Measurements from ENCODE around the gene KRTAP4-1. TPM values are rescaled to one million over a fixed set of nuclear protein-coding genes. Genes with fewer than 3 reads are reported as not detected.

Gene KRTAP4-1
- total RNA-seq, 2 donors from 2014 or later = not detected

DNA sequence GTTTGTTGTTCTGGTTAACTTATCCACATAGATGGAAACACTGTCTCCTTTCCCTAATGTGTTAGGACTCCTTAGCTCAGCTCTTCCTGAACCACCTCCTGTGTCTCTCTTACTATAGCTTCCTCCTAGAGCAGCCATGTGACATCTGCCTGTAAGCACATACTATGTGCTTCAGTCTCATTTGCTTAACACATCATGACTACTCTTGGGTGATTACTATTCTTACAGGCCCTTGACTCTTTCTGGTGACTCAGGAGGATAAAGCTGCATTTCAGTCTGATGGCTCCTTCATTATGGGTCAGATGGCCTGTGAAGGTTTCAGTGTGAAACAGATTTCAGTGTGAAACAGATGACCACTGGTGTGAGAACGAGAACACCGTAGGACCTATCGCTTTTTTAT lies 6.4 kb downstream of the KRTAP4-1 start:
- H3K27ac ChIP-seq = no peak overlapping the region
- no peak overlapping the region for H3K4me3 ChIP-seq
- no peak for DNase-seq (ENCODE audit: low spot score)
- no peaks in the 10 kb centered on the region for H3K27me3 ChIP-seq (replicated peaks; ENCODE audit: insufficient read depth)
- intact Hi-C loops (cut with DNase I) = no loop called here
- H3K36me3 ChIP-seq = no peaks in the 10 kb centered on the region
- TF ChIP-seq POLR2AphosphoS5 (IDR thresholded peaks at IDR 0.05) = no peak
- TF ChIP-seq, protein P1, sequence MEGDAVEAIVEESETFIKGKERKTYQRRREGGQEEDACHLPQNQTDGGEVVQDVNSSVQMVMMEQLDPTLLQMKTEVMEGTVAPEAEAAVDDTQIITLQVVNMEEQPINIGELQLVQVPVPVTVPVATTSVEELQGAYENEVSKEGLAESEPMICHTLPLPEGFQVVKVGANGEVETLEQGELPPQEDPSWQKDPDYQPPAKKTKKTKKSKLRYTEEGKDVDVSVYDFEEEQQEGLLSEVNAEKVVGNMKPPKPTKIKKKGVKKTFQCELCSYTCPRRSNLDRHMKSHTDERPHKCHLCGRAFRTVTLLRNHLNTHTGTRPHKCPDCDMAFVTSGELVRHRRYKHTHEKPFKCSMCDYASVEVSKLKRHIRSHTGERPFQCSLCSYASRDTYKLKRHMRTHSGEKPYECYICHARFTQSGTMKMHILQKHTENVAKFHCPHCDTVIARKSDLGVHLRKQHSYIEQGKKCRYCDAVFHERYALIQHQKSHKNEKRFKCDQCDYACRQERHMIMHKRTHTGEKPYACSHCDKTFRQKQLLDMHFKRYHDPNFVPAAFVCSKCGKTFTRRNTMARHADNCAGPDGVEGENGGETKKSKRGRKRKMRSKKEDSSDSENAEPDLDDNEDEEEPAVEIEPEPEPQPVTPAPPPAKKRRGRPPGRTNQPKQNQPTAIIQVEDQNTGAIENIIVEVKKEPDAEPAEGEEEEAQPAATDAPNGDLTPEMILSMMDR (IDR thresholded peaks at IDR 0.05) = no peak
- no peak for TF ChIP-seq POLR2A (IDR thresholded peaks at IDR 0.05)
- no peaks in the 10 kb centered on the region for H3K9me3 ChIP-seq
- 92% methylated on average over 3 of the region's 3 CpGs for WGBS
- no peaks in the 10 kb centered on the region for H3K4me1 ChIP-seq (replicated peaks)

DNA sequence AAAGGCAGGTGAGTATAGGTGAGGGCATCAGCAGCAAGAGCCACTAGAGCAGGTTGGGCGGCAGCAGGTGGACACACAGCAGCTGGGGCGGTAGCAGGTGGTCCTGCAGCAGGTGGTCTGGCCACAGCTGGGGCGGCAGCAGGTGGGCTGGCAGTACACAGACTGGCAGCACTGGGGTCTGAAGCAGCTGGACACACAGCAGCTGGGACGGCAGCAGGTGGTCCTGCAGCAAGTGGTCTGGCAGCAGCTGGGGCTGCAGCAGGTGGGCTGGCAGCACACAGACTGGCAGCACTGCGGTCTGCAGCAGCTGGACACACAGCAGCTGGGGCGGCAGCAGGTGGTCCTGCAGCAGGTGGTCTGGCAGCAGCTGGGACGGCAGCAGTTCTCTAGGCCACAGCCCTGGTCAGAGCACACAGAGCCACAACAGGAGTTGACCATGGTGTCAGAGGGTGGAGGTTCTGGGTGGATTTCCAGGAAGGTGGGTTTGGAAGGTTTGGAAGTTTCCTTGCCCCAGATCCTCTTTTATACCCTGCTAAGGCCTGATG lies 6.9 kb downstream of the KRTAP4-1 start, which contains the start of gene KRTAP4-2:
Gene KRTAP4-2 (minus strand): TSS at position 495 of the 545 bp plus-strand sequence. CDS start 57 bp downstream, at position 438.
- Histone ChIP-seq H3K9me3 (no peaks in the 10 kb centered on the region), H3K4me3 (no peak within 1 kb of the TSS), H3K36me3 (no peaks in the 10 kb centered on the region), H3K27me3 (replicated peaks; ENCODE audit: insufficient read depth) (no peaks in the 10 kb centered on the region), H3K27ac (no peak within 1 kb of the TSS), H3K4me1 (replicated peaks) (no peaks in the 10 kb centered on the region)
- intact Hi-C loops (cut with DNase I) = no loop called here
- DNase-seq (ENCODE audit: low spot score) = no peak
- TF ChIP-seq POLR2A (IDR thresholded peaks at IDR 0.05) (no peak), POLR2AphosphoS5 (IDR thresholded peaks at IDR 0.05) (no peak)
- TF ChIP-seq, protein P1 (IDR thresholded peaks at IDR 0.05) = no peak
- 96% methylated on average over 7 of the region's 7 CpGs for WGBS

GRCh38 chr17:41176744-41177387 lies 7.8 kb downstream of the KRTAP4-1 start:
- Histone ChIP-seq H3K4me1 (replicated peaks) (no peaks in the 10 kb centered on the region), H3K9me3 (no peaks in the 10 kb centered on the region), H3K4me3 (no peak overlapping the region), H3K36me3 (no peaks in the 10 kb centered on the region), H3K27me3 (replicated peaks; ENCODE audit: insufficient read depth) (no peaks in the 10 kb centered on the region), H3K27ac (no peak overlapping the region)
- TF ChIP-seq POLR2A (IDR thresholded peaks at IDR 0.05) = no peak
- TF ChIP-seq POLR2AphosphoS5 (IDR thresholded peaks at IDR 0.05) = no peak
- TF ChIP-seq, protein P1 (IDR thresholded peaks at IDR 0.05) = no peak
- DNase-seq (ENCODE audit: low spot score) = no peak
- 83% methylated on average over 3 of the region's 3 CpGs for WGBS
- intact Hi-C loops (cut with DNase I) = no loop called here

- intact Hi-C loops (cut with DNase I) = no loop called here
- Histone ChIP-seq H3K27me3 (replicated peaks; ENCODE audit: insufficient read depth) (no peaks in the 10 kb centered on the region), H3K36me3 (no peaks in the 10 kb centered on the region), H3K4me3 (no peak overlapping the region), H3K4me1 (replicated peaks) (no peaks in the 10 kb centered on the region), H3K27ac (no peak overlapping the region), H3K9me3 (no peaks in the 10 kb centered on the region)
- TF ChIP-seq, protein P1 (IDR thresholded peaks at IDR 0.05) = no peak
- TF ChIP-seq POLR2AphosphoS5 (IDR thresholded peaks at IDR 0.05) (no peak), POLR2A (IDR thresholded peaks at IDR 0.05) (no peak)
- DNase-seq (ENCODE audit: low spot score) = no peak
- WGBS = 89% methylated on average over 2 of the region's 2 CpGs
These were observed 12.8 kb downstream of the KRTAP4-1 start for GRCh38 chr17:41171886-41172285.

GRCh38 chr17:41168121-41168520 lies 16.6 kb downstream of the KRTAP4-1 start, which contains the start of gene KRTAP4-3:
Gene KRTAP4-3 (minus strand): TSS chr17:41168221. CDS start chr17:41168172, 49 bp downstream.
- WGBS = 64% methylated on average over 1 of the region's 1 CpG
- Histone ChIP-seq H3K27me3 (replicated peaks; ENCODE audit: insufficient read depth) (no peaks in the 10 kb centered on the region), H3K9me3 (no peaks in the 10 kb centered on the region), H3K36me3 (no peaks in the 10 kb centered on the region), H3K4me3 (no peak within 1 kb of the TSS), H3K27ac (no peak within 1 kb of the TSS), H3K4me1 (replicated peaks) (no peaks in the 10 kb centered on the region)
- DNase-seq (ENCODE audit: low spot score) = no peak
- intact Hi-C loops (cut with DNase I) = no loop called here
- TF ChIP-seq, protein P1 (IDR thresholded peaks at IDR 0.05) = no peak
- no peak for TF ChIP-seq POLR2A (IDR thresholded peaks at IDR 0.05)
- no peak for TF ChIP-seq POLR2AphosphoS5 (IDR thresholded peaks at IDR 0.05)

Data from prostate gland (tissue), 2 donors.